ENCODE measurements around the gene GORASP1. TPM values are rescaled to one million over a fixed set of nuclear protein-coding genes. Genes with fewer than 3 reads are reported as not detected.

GORASP1 gene
- total and polyA plus RNA-seq, 12 donors: 24.3 to 66.2 (median 46.6) TPM

GRCh38 chr3:39137991-39138803, 30.8 kb upstream of the GORASP1 start:
- intact Hi-C loops (cut with DNase I): no loop called here
- peaks cover 0 to 13% of the 10 kb centered on the region in 2 donors for H3K36me3 ChIP-seq (replicated peaks in 1 of 2)

GRCh38 chr3:39137435-39137936, 30.1 kb upstream of the GORASP1 start:
- 95 to 97% (median 96%) methylated on average over 16 to 18 of the region's 18 CpGs for WGBS, 4 donors
- Histone ChIP-seq H3K36me3 (replicated peaks in 1 of 2) (peaks cover 0 to 6% of the 10 kb centered on the region in 2 donors), H3K9me3 (replicated peaks in 1 of 3) (no peaks in the 10 kb centered on the region), H3K4me1 (replicated peaks in 1 of 2) (peaks cover 21 to 23% of the 10 kb centered on the region in 2 donors), H3K27me3 (no peaks in the 10 kb centered on the region), H3K27ac (no peak overlapping the region), H3K4me3 (no peak overlapping the region)
- peak in 1 of 7 donors; percentile 50 for DNase-seq
- intact Hi-C loops (cut with DNase I): no loop called here
- TF ChIP-seq POLR2A (IDR thresholded peaks at IDR 0.05) (no peak), CTCF (IDR thresholded peaks at IDR 0.05) (no peak)

More at GRCh38 chr3:39137991-39138803, 30.8 kb upstream of the GORASP1 start:
- peaks cover 25 to 28% of the 10 kb centered on the region in 2 donors for H3K4me1 ChIP-seq (replicated peaks in 1 of 2)
- no peak for DNase-seq
- no peak for TF ChIP-seq CTCF (IDR thresholded peaks at IDR 0.05)
- H3K27ac ChIP-seq: no peak overlapping the region
- no peak overlapping the region for H3K4me3 ChIP-seq
- 84 to 94% (median 92%) methylated on average over 10 of the region's 10 CpGs for WGBS, 4 donors
- no peaks in the 10 kb centered on the region for H3K9me3 ChIP-seq (replicated peaks in 1 of 3)
- no peaks in the 10 kb centered on the region for H3K27me3 ChIP-seq

GRCh38 chr3:39136533-39137434, 29.4 kb upstream of the GORASP1 start:
- Histone ChIP-seq H3K27ac (no peak overlapping the region), H3K36me3 (replicated peaks in 1 of 2) (no peaks in the 10 kb centered on the region), H3K4me1 (replicated peaks in 1 of 2) (peaks cover 14 to 16% of the 10 kb centered on the region in 2 donors), H3K27me3 (no peaks in the 10 kb centered on the region), H3K4me3 (no peak overlapping the region), H3K9me3 (replicated peaks in 1 of 3) (no peaks in the 10 kb centered on the region)
- TF ChIP-seq POLR2A (IDR thresholded peaks at IDR 0.05) (no peak), CTCF (IDR thresholded peaks at IDR 0.05) (no peak)
- WGBS, 4 donors: 92 to 97% (median 94%) methylated on average over 17 to 21 of the region's 21 CpGs
- DNase-seq: peak in 1 of 7 donors; percentile 48
- intact Hi-C loops (cut with DNase I): no loop called here

Data from adrenal gland (tissue), 12 donors.